ENCODE data around the gene METTL21C.

The METTL21C gene

GRCh38 chr13:102694937-102695336 lies at the start of gene METTL21C:
TSS of gene METTL21C (minus strand) at chr13:102695044. CDS start at chr13:102694498, 546 bp downstream.
- no peak within 1 kb of the TSS for H3K27ac ChIP-seq (ENCODE audit: low read length)
- H3K4me1 ChIP-seq (ENCODE audit: insufficient read depth, low read length): no peaks in the 10 kb centered on the region
- H3K4me2 ChIP-seq (ENCODE audit: insufficient read depth, low read length): no peak within 1 kb of the TSS
- no peaks in the 10 kb centered on the region for H3K79me2 ChIP-seq (ENCODE audit: insufficient read depth, low read length)
- H3K27me3 ChIP-seq (ENCODE audit: insufficient read depth, low read length, poor library complexity): peaks cover 23% of the 10 kb centered on the region
- H3K36me3 ChIP-seq (ENCODE audit: insufficient read depth, low read length): no peaks in the 10 kb centered on the region
- H3K9ac ChIP-seq (ENCODE audit: low read depth, low read length): no peak within 1 kb of the TSS
- H2AFZ ChIP-seq (ENCODE audit: low read depth, low read length): no peak within 1 kb of the TSS
- no peak within 1 kb of the TSS for H3K4me3 ChIP-seq (ENCODE audit: low read depth in 1 of 2, low read length in 2 of 2)
- no peak for DNase-seq
- TF ChIP-seq, protein P1, sequence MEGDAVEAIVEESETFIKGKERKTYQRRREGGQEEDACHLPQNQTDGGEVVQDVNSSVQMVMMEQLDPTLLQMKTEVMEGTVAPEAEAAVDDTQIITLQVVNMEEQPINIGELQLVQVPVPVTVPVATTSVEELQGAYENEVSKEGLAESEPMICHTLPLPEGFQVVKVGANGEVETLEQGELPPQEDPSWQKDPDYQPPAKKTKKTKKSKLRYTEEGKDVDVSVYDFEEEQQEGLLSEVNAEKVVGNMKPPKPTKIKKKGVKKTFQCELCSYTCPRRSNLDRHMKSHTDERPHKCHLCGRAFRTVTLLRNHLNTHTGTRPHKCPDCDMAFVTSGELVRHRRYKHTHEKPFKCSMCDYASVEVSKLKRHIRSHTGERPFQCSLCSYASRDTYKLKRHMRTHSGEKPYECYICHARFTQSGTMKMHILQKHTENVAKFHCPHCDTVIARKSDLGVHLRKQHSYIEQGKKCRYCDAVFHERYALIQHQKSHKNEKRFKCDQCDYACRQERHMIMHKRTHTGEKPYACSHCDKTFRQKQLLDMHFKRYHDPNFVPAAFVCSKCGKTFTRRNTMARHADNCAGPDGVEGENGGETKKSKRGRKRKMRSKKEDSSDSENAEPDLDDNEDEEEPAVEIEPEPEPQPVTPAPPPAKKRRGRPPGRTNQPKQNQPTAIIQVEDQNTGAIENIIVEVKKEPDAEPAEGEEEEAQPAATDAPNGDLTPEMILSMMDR (IDR thresholded peaks at IDR 0.05; ENCODE audit: borderline replicate concordance, extremely low read depth, low read length, poor library complexity, severe bottlenecking): no peak
- no peak for TF ChIP-seq EZH2 (IDR thresholded peaks at IDR 0.05; ENCODE audit: borderline replicate concordance, low read depth, low read length, severe bottlenecking)
- no peak for ATAC-seq (ENCODE audit: insufficient read depth, low read depth)
- H3K9me3 ChIP-seq (ENCODE audit: insufficient read depth, low read length, severe bottlenecking): no peaks in the 10 kb centered on the region
- no peaks in the 10 kb centered on the region for H4K20me1 ChIP-seq (ENCODE audit: insufficient read depth, low read length)

GRCh38 chr13:102742506-102742905 lies 47.7 kb upstream of the METTL21C start:
- no peak overlapping the region for H3K27ac ChIP-seq (ENCODE audit: low read length)
- no peaks in the 10 kb centered on the region for H4K20me1 ChIP-seq (ENCODE audit: insufficient read depth, low read length)
- no peak overlapping the region for H3K9ac ChIP-seq (ENCODE audit: low read depth, low read length)
- H3K79me2 ChIP-seq (ENCODE audit: insufficient read depth, low read length): no peaks in the 10 kb centered on the region
- H3K9me3 ChIP-seq (ENCODE audit: insufficient read depth, low read length, severe bottlenecking): no peaks in the 10 kb centered on the region
- TF ChIP-seq, protein P1 (IDR thresholded peaks at IDR 0.05; ENCODE audit: borderline replicate concordance, extremely low read depth, low read length, poor library complexity, severe bottlenecking): no peak
- no peak for TF ChIP-seq EZH2 (IDR thresholded peaks at IDR 0.05; ENCODE audit: borderline replicate concordance, low read depth, low read length, severe bottlenecking)
- DNase-seq: no peak
- H2AFZ ChIP-seq (ENCODE audit: low read depth, low read length): no peak overlapping the region
- H3K4me1 ChIP-seq (ENCODE audit: insufficient read depth, low read length): no peaks in the 10 kb centered on the region
- ATAC-seq (ENCODE audit: insufficient read depth, low read depth): no peak
- no peaks in the 10 kb centered on the region for H3K36me3 ChIP-seq (ENCODE audit: insufficient read depth, low read length)
- no peak overlapping the region for H3K4me2 ChIP-seq (ENCODE audit: insufficient read depth, low read length)
- H3K4me3 ChIP-seq (ENCODE audit: low read depth in 1 of 2, low read length in 2 of 2): no peak overlapping the region
- H3K27me3 ChIP-seq (ENCODE audit: insufficient read depth, low read length, poor library complexity): peaks cover 4% of the 10 kb centered on the region

GRCh38 chr13:102742101-102742500 lies 47.3 kb upstream of the METTL21C start:
- Histone ChIP-seq H3K79me2 (ENCODE audit: insufficient read depth, low read length) (no peaks in the 10 kb centered on the region), H3K9me3 (ENCODE audit: insufficient read depth, low read length, severe bottlenecking) (no peaks in the 10 kb centered on the region), H3K27me3 (ENCODE audit: insufficient read depth, low read length, poor library complexity) (peaks cover 7% of the 10 kb centered on the region), H3K4me2 (ENCODE audit: insufficient read depth, low read length) (no peak overlapping the region), H3K27ac (ENCODE audit: low read length) (no peak overlapping the region), H4K20me1 (ENCODE audit: insufficient read depth, low read length) (no peaks in the 10 kb centered on the region), H3K9ac (ENCODE audit: low read depth, low read length) (no peak overlapping the region), H3K36me3 (ENCODE audit: insufficient read depth, low read length) (no peaks in the 10 kb centered on the region), H3K4me3 (ENCODE audit: low read depth in 1 of 2, low read length in 2 of 2) (no peak overlapping the region), H3K4me1 (ENCODE audit: insufficient read depth, low read length) (no peaks in the 10 kb centered on the region), H2AFZ (ENCODE audit: low read depth, low read length) (no peak overlapping the region)
- TF ChIP-seq, protein P1 (IDR thresholded peaks at IDR 0.05; ENCODE audit: borderline replicate concordance, extremely low read depth, low read length, poor library complexity, severe bottlenecking): no peak
- no peak for TF ChIP-seq EZH2 (IDR thresholded peaks at IDR 0.05; ENCODE audit: borderline replicate concordance, low read depth, low read length, severe bottlenecking)
- DNase-seq (no peak), ATAC-seq (ENCODE audit: insufficient read depth, low read depth) (no peak)

All from DND-41 (cell line).